NCI-H146 (cell line): ENCODE results near the gene EFHD2.
"Not testable (repeated sequence)": the region's sequence is repeated elsewhere in the genome, so short reads cannot be mapped to it uniquely, and the experiment has no call there.

ENCODE experiments used
- DNase-seq: peaks from one replicate; lab custom pipeline; 2025; lab: John Stamatoyannopoulos, UW

EFHD2 gene

GRCh38 chr1:15388201-15388880 is 21.3 kb upstream of the EFHD2 start:
- no peak for DNase-seq

GRCh38 chr1:15389828-15390227 is 19.9 kb upstream of the EFHD2 start:
- not testable (repeated sequence) for DNase-seq

GRCh38 chr1:15390667-15391066 is 19.0 kb upstream of the EFHD2 start:
- no peak for DNase-seq

- no peak for DNase-seq
These were observed 18.3 kb upstream of the EFHD2 start for GRCh38 chr1:15391366-15391765.

- DNase-seq: no peak
These were observed 16.0 kb upstream of the EFHD2 start for GRCh38 chr1:15393475-15394257.

- DNase-seq: no peak
These were observed 15.4 kb upstream of the EFHD2 start for GRCh38 chr1:15394258-15394690.

GRCh38 chr1:15397236-15397635 is 12.5 kb upstream of the EFHD2 start:
- no peak for DNase-seq

GRCh38 chr1:15399710-15400109 is 10.0 kb upstream of the EFHD2 start:
- DNase-seq: no peak

GRCh38 chr1:15400627-15401026 is 9.1 kb upstream of the EFHD2 start:
- DNase-seq: peak; percentile 93

- no peak for DNase-seq
These were observed 8.2 kb upstream of the EFHD2 start for GRCh38 chr1:15401391-15402055.

- DNase-seq: peak; percentile 68
These were observed 6.8 kb upstream of the EFHD2 start for GRCh38 chr1:15402809-15403450.

- DNase-seq: no peak
These were observed 5.6 kb upstream of the EFHD2 start for GRCh38 chr1:15403962-15404580.

GRCh38 chr1:15405106-15405850 is 4.4 kb upstream of the EFHD2 start:
- no peak for DNase-seq

- no peak for DNase-seq
These were observed 2.8 kb upstream of the EFHD2 start for GRCh38 chr1:15406614-15407559.

GRCh38 chr1:15407580-15407979 is 2.1 kb upstream of the EFHD2 start:
- DNase-seq: no peak

- DNase-seq: no peak
These were observed 749 bp upstream of the EFHD2 start for GRCh38 chr1:15408890-15409387.

GRCh38 chr1:15410223-15410883 is 665 bp downstream of the EFHD2 start:
- DNase-seq: no peak

- DNase-seq: no peak
These were observed 1.2 kb downstream of the EFHD2 start for GRCh38 chr1:15410884-15411245.

- DNase-seq: no peak
These were observed 2.0 kb downstream of the EFHD2 start for GRCh38 chr1:15411593-15412137.
